HepG2 (cell line): Measurements from ENCODE around the gene LRSAM1. TPM values are rescaled to one million over a fixed set of nuclear protein-coding genes. Genes with fewer than 3 reads are reported as not detected.
A peak's percentile ranks its signal among the peaks of the same experiment; 100 is the strongest.

ENCODE experiments used
- ATAC-seq: fragments of 200-7000 bp; cut with Tn5 transposase; 3 replicates; pipeline ENCODE4 v1.9.1; 2020; ENCODE audit warnings: mild to moderate bottlenecking, moderate library complexity
- BruUV-seq: library from RNA; stranded (reverse); fragments of 400-500 nt; replicated peaks from 2 replicates; lab custom pipeline; 2021; lab: Mats Ljungman, UMichigan
- CTCF ChIA-PET: fragments of 300-600 bp; formaldehyde crosslinking; extraction: SDS; loops from one replicate; lab custom pipeline; 2021; ENCODE audit warnings: low total read pairs, inconsistent platforms, low intra/inter-chr PET ratio; lab: Yijun Ruan, JAX
- POLR2A ChIA-PET: fragments of 350-600 bp; sonication (Branson Sonifier 250); formaldehyde crosslinking; loops from one replicate; lab custom pipeline; 2020; ENCODE audit warnings: antibody characterized with exemption, inconsistent platforms; lab: Yijun Ruan, JAX
- DNase-seq: peaks from one replicate; pipeline ENCODE4 v3.0.0-alpha.2; 2015; ENCODE audit warnings: low spot score
- FAIRE-seq: peaks from 3 replicates; lab custom pipeline; 2011; peaks lifted over from hg19 to GRCh38; lab: Jason Lieb, UNC
- H2AFZ ChIP-seq: one replicate; pipeline ENCODE4 v1.6.1; 2011; ENCODE audit warnings: low read length, inconsistent platforms
- H3K27ac ChIP-seq: fragments of 300-600 bp; 3 replicates; pipeline ENCODE4 v1.8.0; 2011; ENCODE audit warnings: mixed run types, mild to moderate bottlenecking, mixed read lengths, low read length, inconsistent platforms; ENCODE audit not compliant: insufficient read depth; ENCODE audit errors: extremely low read length
- H3K27me3 ChIP-seq, 2 experiments: fragments of 200-600 bp in 1 of 2; 2 replicates in 1 of 2; 3 replicates in 1 of 2; pipeline versions ENCODE4 v1.6.0 to v1.8.0; 2011; ENCODE audit warnings: low read length in 2 of 2, mild to moderate bottlenecking in 2 of 2, moderate library complexity in 2 of 2, inconsistent platforms in 1 of 2; ENCODE audit not compliant: insufficient read depth in 2 of 2, control insufficient read depth in 1 of 2
- H3K36me3 ChIP-seq, 2 experiments: fragments of 200-600 bp in 1 of 2; replicated peaks in 1 of 2; 2 replicates in 1 of 2; 3 replicates in 1 of 2; pipeline versions ENCODE4 v1.5.1 to v1.8.0; 2011; ENCODE audit warnings: low read length in 2 of 2, inconsistent platforms in 1 of 2; ENCODE audit not compliant: insufficient read depth in 2 of 2, control insufficient read depth in 1 of 2
- H3K4me1 ChIP-seq: 2 replicates; pipeline ENCODE4 v1.5.1; 2012; ENCODE audit warnings: low read length, inconsistent platforms; ENCODE audit not compliant: insufficient read depth
- H3K4me2 ChIP-seq: 2 replicates; pipeline ENCODE4 v1.6.0; 2011; ENCODE audit warnings: low read depth, low read length, inconsistent platforms
- H3K4me3 ChIP-seq, 3 experiments: fragments of 200-600 bp in 1 of 3; sonication (generic), shearing (Covaris generic) in 1 of 3; replicated peaks in 1 of 3; 2 replicates each; pipeline ENCODE4 v1.5.1; 2011 to 2016; ENCODE audit warnings: low read length in 3 of 3, inconsistent platforms in 2 of 3, low read depth in 2 of 3, mild to moderate bottlenecking in 2 of 3, control low read depth in 1 of 3, mixed read lengths in 1 of 3; ENCODE audit not compliant: insufficient read depth in 1 of 3
- H3K79me2 ChIP-seq: one replicate; pipeline ENCODE4 v1.6.1; 2011; ENCODE audit warnings: low read length, inconsistent platforms; ENCODE audit not compliant: insufficient read depth
- H3K9ac ChIP-seq: 2 replicates; pipeline ENCODE4 v1.6.0; 2011; ENCODE audit warnings: mild to moderate bottlenecking, low read depth, low read length, inconsistent platforms; ENCODE audit not compliant: insufficient read depth
- H3K9me3 ChIP-seq: 2 replicates; pipeline ENCODE4 v1.5.1; 2012; ENCODE audit warnings: mild to moderate bottlenecking, low read length
- H4K20me1 ChIP-seq: 2 replicates; pipeline ENCODE4 v1.6.0; 2011; ENCODE audit warnings: inconsistent platforms, mild to moderate bottlenecking, low read length, moderate library complexity; ENCODE audit not compliant: insufficient read depth
- HNRNPUL1 ChIP-seq: fragments of 200-400 bp; formaldehyde crosslinking; IDR thresholded peaks from 2 replicates; pipeline ENCODE4 v1.6.1; 2017; ENCODE audit warnings: low read depth, mild to moderate bottlenecking, low read length, moderate library complexity
- MAZ ChIP-seq, 2 experiments: sonication (generic) in 1 of 2; formaldehyde crosslinking in 1 of 2; IDR thresholded peaks; 2 replicates each; pipeline versions ENCODE4 v1.5.0 to v1.6.1; 2012 to 2020; ENCODE audit warnings: low read depth in 2 of 2, mild to moderate bottlenecking in 2 of 2, borderline replicate concordance in 1 of 2, improper control_type of control experiment in 1 of 2, low read length in 1 of 2, missing genetic modification reagents in 1 of 2, moderate library complexity in 1 of 2
- SNAI1 ChIP-seq: sonication (generic); formaldehyde crosslinking; IDR thresholded peaks from 2 replicates; pipeline ENCODE4 v1.5.0; 2020; ENCODE audit warnings: mild to moderate bottlenecking, missing genetic modification reagents, borderline replicate concordance
- ZNF354B ChIP-seq: sonication (generic); formaldehyde crosslinking; IDR thresholded peaks from 2 replicates; pipeline ENCODE4 v1.8.0; 2022; ENCODE audit warnings: mild to moderate bottlenecking, missing genetic modification reagents
- WGBS: methylation state at CpG from one replicate; pipeline ENCODE4 v1.1.6; 2017; ENCODE audit warnings: low lambda C conversion rate; 5-methylcytosine and 5-hydroxymethylcytosine counted together
- in situ Hi-C: cut with HindIII; loops from 2 replicates; pipeline ENCODE4 v1.10.0; 2017; ENCODE audit warnings: low pct_unique_long_range_greater_than_20kb; ENCODE audit not compliant: extremely low pct_ligation_motif_present
- intact Hi-C: fragments of 100-400 bp; cut with micrococcal nuclease; formaldehyde crosslinking; loops from one replicate; pipeline ENCODE4 v1.10.0; 2022; ENCODE audit not compliant: unreplicated experiment
- polyA plus RNA-seq, 8 experiments: library from polyadenylated mRNA; depleted of rRNA in 3 of 8; stranded (reverse) in 7 of 8; unstranded in 1 of 8; fragments of >200 nt; fragmentation: Illumina TruSeq in 4 of 8; extraction: Trizol in 4 of 8; gene quantifications; 2 replicates each; pipeline versions ENCODE4 v1.2.1 to v1.2.3, GENCODE V29; 2011 to 2016; ENCODE audit warnings: low read depth in 4 of 8, missing spikeins in 1 of 8, mixed read lengths in 1 of 8; ENCODE audit not compliant: insufficient read depth in 1 of 8
- total RNA-seq, 5 experiments: library from RNA; depleted of rRNA; stranded (reverse); fragments of >200 nt; fragmentation: Illumina TruSeq; extraction: Trizol; gene quantifications; 2 replicates each; pipeline ENCODE4 v1.2.3, GENCODE V29; 2016; ENCODE audit warnings: low read depth in 1 of 5
- TF ChIP-seq, protein P1 (sequence below): sonication (generic); formaldehyde crosslinking; IDR thresholded peaks from 2 replicates; pipeline ENCODE4 v1.4.0; 2020; ENCODE audit warnings: mild to moderate bottlenecking, missing genetic modification reagents
- TF ChIP-seq, protein P2 (sequence below): sonication (generic); formaldehyde crosslinking; IDR thresholded peaks from 2 replicates; pipeline ENCODE4 v1.8.0; 2022; ENCODE audit warnings: missing genetic modification reagents, mild to moderate bottlenecking, borderline replicate concordance
- TF ChIP-seq, protein P3 (sequence below): sonication (generic); formaldehyde crosslinking; IDR thresholded peaks from 2 replicates; pipeline ENCODE4 v1.4.0; 2020; ENCODE audit warnings: mild to moderate bottlenecking, missing genetic modification reagents

The LRSAM1 gene
- total and polyA plus RNA-seq, 2 of the 13 experiments (the other 11 are each of a cell fraction or from before 2014, with no cell fraction given), result 8.7 to 10.2 TPM

DNA sequence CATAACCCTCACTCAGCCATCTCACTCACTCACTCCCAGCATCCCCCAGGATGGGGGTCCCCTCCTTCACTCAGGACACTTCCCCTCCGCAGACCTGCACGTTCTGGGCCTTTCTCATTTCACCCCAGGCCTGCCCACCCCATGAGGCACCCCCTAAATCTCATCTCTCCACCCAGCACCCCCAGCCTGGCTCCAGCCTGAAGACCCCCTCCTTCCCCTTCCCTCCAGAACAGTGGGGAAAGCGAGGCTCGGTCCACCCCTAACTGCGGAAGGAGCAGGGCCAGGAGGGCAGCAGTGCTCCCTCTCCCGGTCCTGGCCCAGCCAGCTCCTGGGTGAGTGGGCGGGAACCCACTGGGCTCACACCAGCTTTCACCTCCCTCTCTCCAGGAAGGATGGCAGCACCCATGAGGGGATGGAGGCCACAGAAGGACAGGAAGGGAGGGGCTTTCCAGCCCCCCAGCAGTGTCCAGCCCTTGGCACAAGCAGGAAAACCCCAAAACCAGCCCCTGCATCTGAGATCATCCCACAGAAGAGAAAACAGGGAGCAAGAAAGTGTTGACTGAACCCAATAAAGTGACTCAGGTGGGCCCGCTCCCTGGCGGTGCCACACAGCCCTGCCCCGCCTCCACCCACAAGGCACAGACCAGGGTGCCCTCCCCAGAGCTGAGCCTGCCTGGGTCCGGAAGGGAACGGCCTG is 55.0 kb downstream of the LRSAM1 start:
- in situ Hi-C loops (loop anchor here (10.0 kb wide), 2 partner anchors 229 to 419 kb away; partner anchors contain the start of gene TOR2A), intact Hi-C loops (loop anchor here (10.0 kb wide), 1 partner anchor 219 kb away; no protein-coding TSS in a partner anchor)
- ATAC-seq (no peak), FAIRE-seq (no peak), DNase-seq (no peak)
- WGBS, result 95% methylated on average over 10 of the region's 12 CpGs
- Histone ChIP-seq H3K9ac (no peak overlapping the region), H3K4me1 (no peaks in the 10 kb centered on the region), H2AFZ (no peak overlapping the region), H4K20me1 (0 out of 2 replicates have a peak, but pooled peaks cover 3% of the 10 kb centered on the region), H3K4me3 (no peak overlapping the region), H3K9me3 (no peaks in the 10 kb centered on the region), H3K27me3 (no peaks in the 10 kb centered on the region), H3K27ac (no peak overlapping the region), H3K36me3 (peaks cover 6 to 26% of the 10 kb centered on the region in 2 experiments; a peak in 4 of 5 replicates), H3K4me2 (no peak overlapping the region), H3K79me2 (no peaks in the 10 kb centered on the region)
- TF ChIP-seq MAZ (IDR thresholded peaks at IDR 0.05; ENCODE audit: borderline replicate concordance, low read depth, low read length) (no peak), MAZ (CRISPR knock-in tag; IDR thresholded peaks at IDR 0.05; ENCODE audit: low read depth) (no peak), ZNF354B (CRISPR knock-in tag) (no peak), SNAI1 (CRISPR knock-in tag) (no peak), HNRNPUL1 (no peak)
- TF ChIP-seq, protein P1, sequence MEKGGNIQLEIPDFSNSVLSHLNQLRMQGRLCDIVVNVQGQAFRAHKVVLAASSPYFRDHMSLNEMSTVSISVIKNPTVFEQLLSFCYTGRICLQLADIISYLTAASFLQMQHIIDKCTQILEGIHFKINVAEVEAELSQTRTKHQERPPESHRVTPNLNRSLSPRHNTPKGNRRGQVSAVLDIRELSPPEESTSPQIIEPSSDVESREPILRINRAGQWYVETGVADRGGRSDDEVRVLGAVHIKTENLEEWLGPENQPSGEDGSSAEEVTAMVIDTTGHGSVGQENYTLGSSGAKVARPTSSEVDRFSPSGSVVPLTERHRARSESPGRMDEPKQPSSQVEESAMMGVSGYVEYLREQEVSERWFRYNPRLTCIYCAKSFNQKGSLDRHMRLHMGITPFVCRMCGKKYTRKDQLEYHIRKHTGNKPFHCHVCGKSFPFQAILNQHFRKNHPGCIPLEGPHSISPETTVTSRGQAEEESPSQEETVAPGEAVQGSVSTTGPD (CRISPR knock-in tag), result no peak
- TF ChIP-seq, protein P2, sequence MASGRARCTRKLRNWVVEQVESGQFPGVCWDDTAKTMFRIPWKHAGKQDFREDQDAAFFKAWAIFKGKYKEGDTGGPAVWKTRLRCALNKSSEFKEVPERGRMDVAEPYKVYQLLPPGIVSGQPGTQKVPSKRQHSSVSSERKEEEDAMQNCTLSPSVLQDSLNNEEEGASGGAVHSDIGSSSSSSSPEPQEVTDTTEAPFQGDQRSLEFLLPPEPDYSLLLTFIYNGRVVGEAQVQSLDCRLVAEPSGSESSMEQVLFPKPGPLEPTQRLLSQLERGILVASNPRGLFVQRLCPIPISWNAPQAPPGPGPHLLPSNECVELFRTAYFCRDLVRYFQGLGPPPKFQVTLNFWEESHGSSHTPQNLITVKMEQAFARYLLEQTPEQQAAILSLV, result no peak
- TF ChIP-seq, protein P3, sequence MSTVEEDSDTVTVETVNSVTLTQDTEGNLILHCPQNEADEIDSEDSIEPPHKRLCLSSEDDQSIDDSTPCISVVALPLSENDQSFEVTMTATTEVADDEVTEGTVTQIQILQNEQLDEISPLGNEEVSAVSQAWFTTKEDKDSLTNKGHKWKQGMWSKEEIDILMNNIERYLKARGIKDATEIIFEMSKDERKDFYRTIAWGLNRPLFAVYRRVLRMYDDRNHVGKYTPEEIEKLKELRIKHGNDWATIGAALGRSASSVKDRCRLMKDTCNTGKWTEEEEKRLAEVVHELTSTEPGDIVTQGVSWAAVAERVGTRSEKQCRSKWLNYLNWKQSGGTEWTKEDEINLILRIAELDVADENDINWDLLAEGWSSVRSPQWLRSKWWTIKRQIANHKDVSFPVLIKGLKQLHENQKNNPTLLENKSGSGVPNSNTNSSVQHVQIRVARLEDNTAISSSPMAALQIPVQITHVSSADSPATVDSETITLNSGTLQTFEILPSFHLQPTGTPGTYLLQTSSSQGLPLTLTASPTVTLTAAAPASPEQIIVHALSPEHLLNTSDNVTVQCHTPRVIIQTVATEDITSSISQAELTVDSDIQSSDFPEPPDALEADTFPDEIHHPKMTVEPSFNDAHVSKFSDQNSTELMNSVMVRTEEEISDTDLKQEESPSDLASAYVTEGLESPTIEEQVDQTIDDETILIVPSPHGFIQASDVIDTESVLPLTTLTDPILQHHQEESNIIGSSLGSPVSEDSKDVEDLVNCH (CRISPR knock-in tag), result no peak
- CTCF ChIA-PET, result interaction anchor here (0.7 to 3.8 kb wide), 2 partner anchors 73 to 80 kb away, joined by 3 to 48 read pairs; no protein-coding TSS in a partner anchor
- POLR2A ChIA-PET, result no interaction called here
- BruUV-seq, result TSS peak; percentile 60
